ENCODE measurements around the gene AGXT.

- no peak for TF ChIP-seq CTCF (IDR thresholded peaks at IDR 0.05)
- TF ChIP-seq POLR2A (IDR thresholded peaks at IDR 0.05): no peak
Observed at GRCh38 chr2:240922245-240922981, 53.8 kb downstream of the AGXT start.

All from thyroid gland (tissue), 4 donors.